RPMI7951 (cell line): ENCODE data around the gene MTCL3.

ENCODE experiments used
- DNase-seq: peaks from one replicate; pipeline ENCODE4 v3.0.0-alpha.2; 2012; ENCODE audit warnings: low read depth

MTCL3 gene

DNA sequence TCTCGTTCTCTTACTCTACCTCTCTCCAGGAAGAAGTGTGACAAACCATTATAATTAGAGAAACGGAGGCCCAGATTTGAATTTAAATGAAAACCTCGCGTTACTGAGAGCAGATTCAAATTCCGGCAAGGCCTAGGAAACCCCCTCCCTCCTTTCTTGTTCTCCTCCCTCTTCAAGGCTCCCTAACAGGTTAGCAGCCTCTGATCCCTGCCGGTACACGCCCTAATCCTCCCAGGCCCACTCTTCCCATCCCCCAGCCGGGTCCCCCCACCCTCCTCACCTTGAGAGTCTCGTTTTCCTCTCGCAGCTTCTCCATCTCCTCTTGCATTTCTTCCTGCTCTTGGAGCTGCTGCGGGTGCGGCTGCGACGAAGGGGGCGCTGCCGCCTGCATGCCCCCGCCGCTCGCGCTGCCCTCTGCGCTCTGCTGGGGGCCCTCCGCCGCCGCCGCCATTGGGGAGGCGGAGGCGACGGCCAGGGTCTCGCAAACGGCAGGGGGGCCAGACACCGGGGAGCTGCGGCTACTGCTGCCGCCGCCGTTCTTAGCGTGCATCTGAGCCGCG is 3.8 kb downstream of the MTCL3 start:
- DNase-seq, result no peak

DNA sequence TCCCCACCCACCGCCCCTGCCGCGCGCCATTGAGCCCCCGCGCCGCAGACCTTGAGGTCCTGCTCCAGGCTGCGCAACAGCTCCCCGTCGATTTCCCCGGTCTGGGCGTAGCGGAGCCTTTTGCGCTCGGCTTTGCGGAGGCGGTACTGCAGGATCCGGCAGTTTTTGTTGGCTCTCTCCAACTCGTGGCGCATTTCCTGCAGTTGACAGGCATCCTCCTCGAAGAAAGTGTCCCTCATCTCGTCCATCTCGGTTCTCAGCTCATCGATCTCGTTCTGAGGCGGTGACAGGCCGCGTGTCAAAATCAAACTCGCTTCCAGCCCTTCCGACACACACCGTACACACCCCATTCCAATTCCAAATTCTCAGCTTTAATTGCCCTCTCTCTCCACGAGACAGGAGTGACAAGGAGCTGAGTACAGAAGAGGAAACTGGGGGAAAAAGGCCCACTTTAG is 4.3 kb downstream of the MTCL3 start:
- peak; percentile 55 for DNase-seq

DNA sequence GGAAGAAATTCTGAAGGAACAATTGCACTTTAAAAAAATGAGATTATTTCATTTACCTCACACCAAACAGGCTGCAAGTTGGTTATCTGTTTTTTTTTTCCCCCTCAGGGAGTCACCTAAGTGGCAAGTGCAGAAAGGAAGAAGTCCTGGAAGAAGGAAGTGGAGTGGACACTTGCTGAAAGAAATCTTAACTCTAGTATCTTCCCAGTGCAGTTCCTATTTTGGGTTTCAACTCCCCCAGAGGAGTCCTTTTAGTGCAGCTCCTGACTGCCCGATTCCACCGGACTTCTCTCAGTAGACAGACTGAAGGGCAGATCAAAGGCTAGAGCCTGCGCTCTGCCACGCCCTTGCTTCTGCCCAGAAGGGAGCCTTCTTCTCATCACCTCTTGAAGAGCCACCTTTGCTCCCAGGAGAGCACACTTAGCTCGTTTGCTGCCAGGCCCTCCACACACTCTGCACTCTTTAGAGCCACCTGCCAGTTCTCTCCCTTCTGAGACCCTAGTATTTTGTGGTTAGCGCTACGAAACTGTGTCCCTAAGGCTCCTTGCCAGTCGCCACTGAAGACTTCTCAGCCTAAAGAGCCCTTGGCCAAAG is 4.9 kb downstream of the MTCL3 start:
- DNase-seq, result no peak

DNA sequence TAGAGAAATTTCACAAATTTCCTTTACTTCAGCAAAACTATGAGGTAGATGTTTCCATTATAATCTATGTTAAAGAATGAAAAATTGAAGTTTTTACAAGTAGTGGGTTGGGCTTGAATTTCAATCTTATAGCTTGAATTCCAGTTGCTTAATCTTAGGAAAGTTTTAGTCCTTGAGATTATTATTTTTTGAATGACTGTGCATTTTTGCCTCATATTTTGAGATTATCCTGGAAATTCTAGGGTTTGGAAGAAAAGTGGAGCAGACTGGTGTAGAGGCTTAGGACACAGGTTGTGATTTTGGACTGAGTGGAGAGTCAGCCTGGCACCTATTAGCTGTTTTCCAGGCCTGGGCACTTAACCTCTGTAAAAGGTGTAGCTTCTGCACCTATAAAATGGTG is 5.7 kb downstream of the MTCL3 start:
- no peak for DNase-seq

DNA sequence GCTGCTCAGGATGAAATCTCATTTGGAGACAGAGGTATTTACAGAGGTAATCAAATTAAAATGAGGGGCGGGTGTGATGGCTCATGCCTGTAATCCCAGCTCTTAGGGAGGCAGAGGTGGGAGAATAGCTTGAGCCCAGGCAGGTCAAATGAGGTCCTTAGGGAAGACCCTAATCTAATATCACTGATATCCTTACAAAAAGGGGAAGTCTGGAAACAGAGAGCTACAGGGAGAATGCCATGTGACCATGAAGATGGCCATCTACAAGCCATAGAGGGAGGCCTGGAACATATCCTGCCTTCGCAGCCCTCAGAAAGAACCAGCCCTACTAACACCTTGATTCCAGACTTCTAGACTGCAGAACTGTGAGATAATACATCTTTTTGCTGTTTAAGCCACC is 8.3 kb downstream of the MTCL3 start:
- no peak for DNase-seq

DNA sequence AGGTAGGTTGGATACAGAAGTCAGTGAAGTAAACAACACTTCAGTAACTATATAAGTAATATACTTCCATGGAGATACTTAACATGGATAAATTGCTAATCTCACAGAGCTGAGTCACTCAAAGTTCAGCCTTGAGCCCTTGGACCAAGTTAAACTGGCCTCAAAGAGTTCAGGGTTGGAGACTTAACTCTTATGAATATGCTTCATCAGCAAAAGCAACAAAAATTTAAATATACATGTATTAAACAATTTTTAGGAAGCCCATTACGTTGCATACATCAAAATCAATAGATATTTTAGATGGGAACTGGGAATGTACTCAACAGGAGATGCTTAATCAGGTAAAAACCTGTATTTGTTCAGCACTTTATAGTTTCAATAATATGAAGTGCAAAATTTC is 12.2 kb downstream of the MTCL3 start:
- no peak for DNase-seq

DNA sequence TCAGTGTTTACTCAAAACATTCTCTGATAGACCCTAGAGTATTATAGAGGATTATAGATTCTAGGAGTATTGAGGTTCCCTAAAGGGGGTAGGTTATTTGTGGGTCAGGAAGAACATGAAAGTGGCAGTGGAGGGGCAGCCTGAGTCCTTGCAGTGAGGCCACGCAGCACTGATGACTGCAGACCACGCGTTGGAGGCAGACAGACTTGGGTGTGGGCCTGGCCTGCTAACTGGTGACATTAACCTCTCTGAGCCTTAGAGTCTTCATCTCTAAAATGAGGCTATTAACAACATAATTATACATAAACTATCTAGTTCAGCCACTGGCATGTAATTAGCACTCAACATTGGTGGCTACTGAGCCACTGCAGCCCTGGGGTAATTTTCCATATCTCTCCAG is 16.1 kb downstream of the MTCL3 start:
- no peak for DNase-seq

DNA sequence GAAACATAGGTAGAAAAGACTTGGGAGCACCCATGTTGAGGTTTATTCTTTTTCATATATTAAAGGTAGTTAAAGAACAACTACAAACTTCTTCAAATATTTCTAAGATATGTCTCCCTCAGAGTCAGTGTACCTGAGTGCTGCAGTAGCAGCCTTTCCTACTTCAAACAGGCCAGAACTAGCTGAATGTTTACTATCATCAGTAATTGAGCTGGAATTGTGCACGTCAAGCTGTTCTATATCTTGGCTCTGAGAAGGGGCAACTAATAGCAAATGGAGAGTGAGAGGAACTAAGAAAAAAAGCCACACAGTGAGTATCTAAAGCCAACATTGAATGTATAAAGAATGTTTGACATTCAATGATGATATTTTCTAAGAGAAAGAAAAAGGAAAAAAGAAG is 21.7 kb downstream of the MTCL3 start:
- DNase-seq, result no peak

DNA sequence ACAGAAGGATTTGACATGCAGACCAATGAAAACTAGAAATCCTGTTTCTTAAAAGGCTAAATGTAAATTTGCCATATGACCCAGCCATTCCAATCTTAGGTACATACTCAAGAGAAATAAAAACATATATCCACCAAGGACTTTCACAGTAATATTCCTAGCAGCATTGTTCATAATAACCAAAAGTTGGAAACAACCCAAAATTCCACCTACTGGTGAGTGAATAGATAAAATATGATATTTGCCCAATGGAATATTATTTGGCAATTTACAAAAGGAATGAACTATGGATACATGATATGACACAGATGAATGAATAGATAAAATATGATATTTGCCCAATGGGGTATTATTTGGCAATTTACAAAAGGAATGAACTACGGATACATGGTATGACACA is 22.7 kb downstream of the MTCL3 start:
- no peak for DNase-seq

DNA sequence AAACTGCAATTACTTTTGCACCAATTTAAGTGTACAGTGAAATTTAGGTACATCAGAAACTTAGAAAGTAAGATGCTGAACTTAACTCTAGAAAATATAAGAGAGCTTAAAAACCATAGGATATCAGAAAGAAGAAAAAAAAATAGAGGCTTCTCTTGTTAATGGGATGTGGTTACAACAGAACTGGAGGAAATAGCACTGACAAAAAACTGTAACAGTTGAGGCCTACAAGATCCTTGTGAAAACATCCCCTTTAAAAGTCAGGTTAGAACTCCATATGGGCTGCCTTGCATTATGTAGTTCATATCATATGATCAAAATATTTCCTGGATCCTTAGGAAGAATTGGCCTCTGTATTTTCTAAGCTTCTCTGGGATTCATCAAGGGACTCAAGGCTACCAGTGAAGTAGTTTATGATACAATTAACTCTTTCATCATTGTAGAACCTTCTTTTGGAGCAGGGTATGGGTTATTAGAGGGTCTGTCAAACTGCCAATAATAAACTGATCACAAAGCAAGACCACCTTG is 24.8 kb downstream of the MTCL3 start:
- DNase-seq, result no peak

DNA sequence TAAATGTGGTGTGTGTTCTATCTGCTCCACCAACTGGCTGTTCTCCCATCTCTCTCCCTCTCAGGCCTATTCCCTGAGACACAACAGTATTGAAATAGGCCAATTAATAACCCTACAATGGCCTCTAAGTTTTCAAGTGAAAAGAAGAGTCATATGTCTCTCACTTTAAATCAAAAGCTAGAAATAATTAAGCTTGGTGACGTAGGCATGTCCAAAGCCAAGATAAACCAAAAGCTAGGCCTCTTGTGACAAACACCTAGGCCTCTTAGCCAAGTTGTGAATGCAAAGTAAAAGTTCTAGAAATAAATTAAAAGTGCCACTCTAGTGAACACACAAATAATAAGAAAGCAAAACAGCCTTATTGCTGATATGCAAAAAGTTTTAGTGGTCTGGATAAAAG is 29.9 kb downstream of the MTCL3 start:
- no peak for DNase-seq

DNA sequence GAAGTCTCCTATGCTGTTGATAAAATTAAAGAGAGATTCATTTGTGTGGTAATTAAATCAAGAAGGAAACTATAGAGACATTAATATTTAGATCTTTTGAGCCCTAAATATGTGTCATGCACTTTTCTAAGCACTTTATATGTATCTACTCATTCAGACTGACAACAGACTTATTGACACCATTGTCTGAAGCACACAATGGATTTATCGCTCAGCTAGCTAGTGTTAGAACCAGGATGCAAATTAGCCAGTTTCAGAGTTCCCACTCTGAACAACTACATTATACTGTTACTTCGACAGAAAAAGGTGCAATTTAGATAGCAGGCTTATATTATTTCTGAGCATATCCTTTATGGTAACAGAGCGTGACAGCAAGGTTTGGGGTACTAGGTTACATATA is 32.2 kb downstream of the MTCL3 start:
- no peak for DNase-seq

DNA sequence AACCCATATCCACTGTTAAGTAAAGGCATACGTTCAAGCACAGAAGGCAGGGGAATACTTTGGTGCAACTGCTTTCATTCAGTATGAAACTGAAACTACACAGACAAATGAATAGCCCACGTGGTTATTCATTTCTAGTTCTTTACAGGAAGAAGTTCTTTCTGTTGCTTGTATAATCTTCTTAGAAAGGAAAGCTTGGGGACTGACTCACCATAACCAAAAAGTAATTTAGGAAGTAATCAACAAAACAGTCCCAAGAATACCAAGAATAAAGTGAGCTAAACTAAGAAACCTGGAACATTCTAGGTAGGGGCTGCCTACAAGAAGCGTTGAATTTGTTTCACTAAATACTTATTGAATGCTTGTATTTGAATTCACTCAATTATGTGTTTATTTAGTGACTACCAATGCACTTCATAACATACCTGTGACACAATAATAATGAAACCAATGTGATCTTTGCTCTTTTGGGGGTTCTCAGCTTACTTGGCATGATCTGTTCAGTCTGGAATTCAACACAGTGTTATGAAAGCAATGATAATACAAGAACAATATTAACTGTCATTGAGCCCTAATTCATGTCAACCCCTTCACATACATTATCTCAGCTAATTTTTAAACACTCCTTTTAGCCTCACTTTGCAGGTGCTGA is 34.8 kb downstream of the MTCL3 start:
- DNase-seq, result peak; percentile 68

DNA sequence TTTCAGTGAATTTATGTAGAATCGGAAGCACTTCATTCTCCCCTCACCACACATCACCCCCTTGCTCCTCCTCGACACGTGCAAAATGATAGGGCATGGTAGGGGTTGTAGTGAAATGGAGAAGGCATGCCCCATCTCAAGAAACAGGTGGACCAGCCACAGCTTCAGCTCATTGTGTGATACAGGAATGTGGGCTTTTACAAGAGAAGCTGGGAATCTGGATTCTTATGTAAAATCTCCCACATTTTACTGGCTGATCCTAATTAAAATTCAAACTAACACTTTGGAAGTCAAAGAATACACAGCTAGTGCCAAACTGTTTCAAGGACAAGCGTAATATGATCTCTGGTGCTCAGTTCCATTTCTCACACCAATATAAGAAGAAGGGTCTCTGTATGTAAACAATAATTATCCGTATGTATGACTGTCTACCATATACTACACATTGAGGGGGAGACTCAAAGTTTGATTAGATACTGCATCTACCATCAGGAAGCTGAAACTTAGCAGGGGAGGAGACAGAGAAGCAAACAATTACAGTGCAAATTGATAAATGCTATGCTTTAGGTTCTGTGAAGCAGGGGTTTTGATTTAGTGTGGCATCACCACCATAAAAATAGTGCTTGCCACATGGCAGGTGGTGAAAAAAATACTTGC is 35.6 kb downstream of the MTCL3 start:
- DNase-seq, result no peak

DNA sequence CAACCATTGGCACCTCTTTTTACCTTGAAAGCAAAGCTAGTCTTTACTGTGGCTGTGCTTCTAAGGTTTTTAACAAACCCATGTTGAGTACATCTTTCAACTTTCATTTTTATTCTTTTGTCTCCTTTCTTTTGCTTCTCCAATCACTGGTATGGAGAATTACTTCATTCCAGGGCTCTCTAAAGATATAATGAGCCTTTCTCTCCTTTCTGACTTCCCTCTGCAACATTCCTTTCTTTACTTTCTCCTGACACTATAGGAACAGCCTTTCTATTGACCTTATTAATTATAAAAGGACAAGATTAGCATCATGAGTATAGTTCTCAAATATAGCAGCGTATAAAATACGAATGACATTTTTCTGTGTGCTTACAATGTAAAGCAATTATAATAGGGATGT is 36.8 kb downstream of the MTCL3 start:
- no peak for DNase-seq

DNA sequence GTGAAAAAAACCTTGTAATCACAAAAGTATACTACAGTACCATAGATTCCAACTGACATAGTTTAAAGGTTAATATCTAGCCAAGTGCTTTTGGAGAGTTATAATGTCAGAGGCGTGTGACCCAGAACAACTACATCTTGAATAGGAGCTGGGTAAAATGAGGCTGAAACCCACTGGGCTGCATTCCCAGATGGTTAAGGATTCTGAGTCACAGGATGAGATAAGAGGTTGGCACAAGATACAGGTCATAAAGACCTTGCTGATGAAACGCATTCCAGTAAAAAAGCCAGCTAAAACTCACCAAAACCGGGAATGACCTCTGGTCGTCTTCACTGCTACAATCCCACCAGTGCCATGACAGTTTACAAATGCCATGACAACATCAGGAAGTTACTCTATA is 37.5 kb downstream of the MTCL3 start:
- peak; percentile 90 for DNase-seq

DNA sequence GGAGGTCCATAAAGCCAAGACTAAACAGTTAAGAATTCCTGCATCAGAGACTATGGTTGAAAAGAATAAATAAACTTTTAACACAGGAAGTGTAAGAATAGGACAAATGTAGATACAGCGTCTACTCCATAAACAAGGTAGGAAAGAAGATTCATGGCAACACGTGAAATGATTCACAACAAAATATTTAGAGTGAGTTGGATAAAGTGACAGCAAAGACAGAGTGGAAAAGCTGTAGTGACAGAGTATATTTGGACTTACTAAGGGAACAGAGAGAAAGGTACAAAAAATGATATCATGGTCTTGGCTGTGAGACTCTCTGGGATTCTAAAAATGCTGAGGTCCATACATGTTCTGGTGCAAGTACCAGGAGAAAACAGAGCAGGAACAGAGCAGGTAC is 38.0 kb downstream of the MTCL3 start:
- no peak for DNase-seq

DNA sequence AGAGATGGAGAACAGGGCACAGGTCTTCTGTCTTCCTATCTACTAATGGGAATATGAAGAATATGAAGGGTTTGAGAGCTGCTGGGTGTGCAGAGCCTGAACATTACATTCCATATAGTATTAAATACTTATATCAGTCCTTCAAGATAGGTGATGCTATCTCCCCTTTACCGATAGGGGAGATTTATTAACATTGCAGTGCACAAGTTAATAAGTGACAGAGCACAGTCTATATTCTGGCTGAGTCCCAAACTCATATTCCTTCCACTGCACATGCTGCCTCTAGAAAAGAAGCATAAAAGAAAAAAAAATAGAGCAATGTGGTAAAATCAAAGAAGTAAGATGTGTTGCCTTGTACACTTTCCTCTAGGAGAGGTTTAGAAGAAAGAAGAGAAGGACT is 41.5 kb downstream of the MTCL3 start:
- no peak for DNase-seq

DNA sequence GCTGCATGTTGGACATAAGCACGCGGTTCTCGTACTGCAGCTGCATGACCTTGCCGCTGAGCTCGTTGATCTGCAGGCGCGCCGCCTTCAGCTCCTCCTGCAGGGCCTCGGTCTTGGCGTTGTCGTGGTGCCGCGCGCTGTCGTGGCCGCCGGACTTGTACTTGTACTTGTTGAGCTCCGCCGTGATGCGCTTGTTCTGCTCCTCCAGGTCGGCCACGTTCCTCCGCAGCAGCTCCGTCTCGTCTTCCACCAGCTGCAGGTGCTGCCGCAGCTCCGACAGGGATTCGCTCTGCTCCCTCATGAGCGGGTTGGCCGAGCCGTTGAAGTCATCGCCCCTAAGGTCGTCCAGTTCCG is 43.3 kb downstream of the MTCL3 start:
- DNase-seq, result no peak

DNA sequence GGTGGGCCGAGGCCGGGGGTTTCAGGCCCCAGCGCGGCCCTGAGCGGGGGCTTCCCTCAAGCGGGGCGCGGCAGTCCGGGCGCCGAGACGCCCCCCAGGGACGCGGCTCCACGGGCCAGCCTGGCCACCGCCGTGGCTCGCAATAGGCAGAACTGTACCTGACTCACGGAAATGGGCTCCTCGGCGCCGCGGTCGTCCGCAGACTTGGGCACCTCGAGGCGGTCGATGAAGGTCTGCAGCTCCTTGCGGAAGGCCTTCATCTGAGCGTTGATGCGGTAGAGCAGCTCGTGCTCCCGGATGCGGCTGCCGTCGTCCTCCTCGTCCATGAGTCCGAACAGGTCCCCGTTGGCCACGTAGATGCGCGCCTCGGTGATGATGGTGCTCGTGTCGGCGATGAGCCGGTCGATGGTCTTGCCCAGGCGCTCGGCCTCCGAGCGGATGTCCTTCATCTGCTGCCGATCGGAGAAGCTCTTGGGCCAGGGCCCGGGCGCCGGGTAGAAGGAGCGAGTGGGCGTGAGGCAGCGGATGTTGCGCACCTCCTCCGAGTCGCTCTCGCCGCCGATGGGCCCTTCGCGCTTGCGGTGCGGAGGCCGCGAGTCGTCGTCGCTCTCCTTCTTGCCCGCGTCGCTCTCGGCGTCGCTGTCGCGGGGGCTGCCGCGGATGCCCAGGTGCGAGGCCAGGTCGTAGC is 43.9 kb downstream of the MTCL3 start:
- no peak for DNase-seq

DNA sequence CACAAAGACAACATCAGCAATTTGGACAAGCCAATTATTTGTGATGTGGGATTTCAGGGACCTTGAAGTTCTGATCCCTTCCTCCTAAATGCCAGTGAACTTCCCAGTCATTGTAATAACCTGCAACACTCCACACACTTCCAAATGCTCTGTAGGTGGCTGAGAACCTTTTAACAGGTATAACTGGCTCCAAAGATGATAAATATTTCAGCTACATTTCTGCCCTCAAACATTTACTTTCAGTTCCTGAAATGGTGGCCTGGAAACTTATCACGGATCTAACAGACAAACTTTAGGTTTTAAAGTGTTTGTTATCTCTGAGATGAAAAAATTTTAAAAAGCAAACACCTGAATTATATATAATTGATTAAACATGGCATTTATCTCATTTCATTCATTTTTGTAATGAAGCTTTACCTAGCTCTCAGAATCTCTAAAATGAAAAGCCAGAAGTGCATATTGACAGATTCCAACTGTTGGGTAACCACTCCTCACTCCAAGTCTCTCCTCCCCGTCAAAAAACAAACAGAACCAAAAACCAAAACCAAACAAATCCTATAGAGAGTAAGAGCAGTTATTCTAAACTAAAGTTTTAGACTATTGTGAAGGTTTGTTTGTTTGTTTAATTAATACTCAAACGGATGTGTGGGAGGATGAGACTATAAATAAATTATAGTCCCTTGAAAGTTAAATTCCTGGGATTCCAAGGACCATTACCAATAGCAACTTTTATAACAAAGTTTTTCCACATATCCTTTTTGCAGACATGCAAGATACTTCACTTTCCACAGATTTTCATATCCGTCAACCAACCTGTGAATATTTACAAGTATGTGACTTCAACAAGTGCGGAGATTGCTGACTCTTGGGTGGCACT is 47.5 kb downstream of the MTCL3 start:
- DNase-seq, result no peak
